ENCODE results near the gene NR2E1. TPM values are rescaled to one million over a fixed set of nuclear protein-coding genes. Genes with fewer than 3 reads are reported as not detected.

The NR2E1 gene
- total RNA-seq, 1 experiment from 2014 or later, result not detected

DNA sequence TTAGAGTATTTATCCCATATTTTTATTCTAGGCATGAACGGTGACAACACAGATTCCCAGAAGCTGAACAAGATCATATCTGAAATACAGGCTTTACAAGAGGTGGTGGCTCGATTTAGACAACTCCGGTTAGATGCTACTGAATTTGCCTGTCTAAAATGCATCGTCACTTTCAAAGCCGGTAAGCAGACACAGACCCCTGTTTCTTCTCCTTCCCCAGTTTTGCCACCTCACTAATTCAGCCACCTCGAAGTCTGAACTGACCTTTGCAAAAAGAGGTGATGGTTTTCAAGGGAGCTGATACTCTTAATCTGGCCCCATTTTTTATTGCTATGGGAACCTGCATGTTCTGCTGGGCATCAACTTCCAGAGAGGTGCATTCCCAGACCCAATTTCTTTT lies 15.0 kb downstream of the NR2E1 start:
- Histone ChIP-seq H2BK120ac (ENCODE audit: low read depth, low read length, poor library complexity, severe bottlenecking) (no peak overlapping the region), H3K27me3 (ENCODE audit: insufficient read depth, low read length) (peaks cover 25% of the 10 kb centered on the region), H4K20me1 (ENCODE audit: control insufficient read depth, insufficient read depth, insufficient read length) (no peaks in the 10 kb centered on the region), H2BK15ac (ENCODE audit: low read depth, low read length) (no peak overlapping the region), H3T11ph (ENCODE audit: low read length) (no peak overlapping the region), H3K27ac (ENCODE audit: insufficient read length, low read depth, low read length) (no peak overlapping the region), H2BK20ac (ENCODE audit: low read depth, low read length, poor library complexity, severe bottlenecking) (no peak overlapping the region), H4K5ac (ENCODE audit: insufficient read length, low read depth, low read length) (no peak overlapping the region), H3K18ac (ENCODE audit: insufficient read length, low read depth, low read length) (no peak overlapping the region), H2BK5ac (ENCODE audit: insufficient read length, low read length) (no peak overlapping the region), H3K9me3 (ENCODE audit: control insufficient read depth, low read depth, low read length) (no peaks in the 10 kb centered on the region), H3K4me2 (ENCODE audit: insufficient read depth, insufficient read length, low read length) (no peak overlapping the region), H3K79me1 (ENCODE audit: insufficient read depth, low read depth, low read length, poor library complexity, severe bottlenecking) (no peaks in the 10 kb centered on the region), H3K4ac (ENCODE audit: low read depth, low read length) (no peak overlapping the region), H2AK5ac (ENCODE audit: insufficient read length, low read length) (no peak overlapping the region), H3K23ac (ENCODE audit: insufficient read length, low read depth, low read length) (no peak overlapping the region), H2BK12ac (ENCODE audit: insufficient read length, low read depth, low read length) (no peak overlapping the region), H4K91ac (ENCODE audit: insufficient read length, low read depth, low read length) (no peak overlapping the region), H3K14ac (ENCODE audit: insufficient read depth, low read length) (no peak overlapping the region), H3K4me1 (ENCODE audit: insufficient read depth, low read length) (no peaks in the 10 kb centered on the region), H3K56ac (ENCODE audit: insufficient read length, low read depth, low read length) (no peak overlapping the region), H3K9ac (ENCODE audit: extremely low read depth, insufficient read length, low read length) (no peak overlapping the region), H4K8ac (replicated peaks; ENCODE audit: insufficient read length, low read depth, low read length) (no peak overlapping the region), H2AFZ (ENCODE audit: low read length) (no peak overlapping the region), H3K79me2 (ENCODE audit: insufficient read depth, low read length) (no peaks in the 10 kb centered on the region), H3K23me2 (ENCODE audit: insufficient read length, low read depth, low read length, poor library complexity, severe bottlenecking) (peaks cover 6% of the 10 kb centered on the region)
- TF ChIP-seq, protein P1, sequence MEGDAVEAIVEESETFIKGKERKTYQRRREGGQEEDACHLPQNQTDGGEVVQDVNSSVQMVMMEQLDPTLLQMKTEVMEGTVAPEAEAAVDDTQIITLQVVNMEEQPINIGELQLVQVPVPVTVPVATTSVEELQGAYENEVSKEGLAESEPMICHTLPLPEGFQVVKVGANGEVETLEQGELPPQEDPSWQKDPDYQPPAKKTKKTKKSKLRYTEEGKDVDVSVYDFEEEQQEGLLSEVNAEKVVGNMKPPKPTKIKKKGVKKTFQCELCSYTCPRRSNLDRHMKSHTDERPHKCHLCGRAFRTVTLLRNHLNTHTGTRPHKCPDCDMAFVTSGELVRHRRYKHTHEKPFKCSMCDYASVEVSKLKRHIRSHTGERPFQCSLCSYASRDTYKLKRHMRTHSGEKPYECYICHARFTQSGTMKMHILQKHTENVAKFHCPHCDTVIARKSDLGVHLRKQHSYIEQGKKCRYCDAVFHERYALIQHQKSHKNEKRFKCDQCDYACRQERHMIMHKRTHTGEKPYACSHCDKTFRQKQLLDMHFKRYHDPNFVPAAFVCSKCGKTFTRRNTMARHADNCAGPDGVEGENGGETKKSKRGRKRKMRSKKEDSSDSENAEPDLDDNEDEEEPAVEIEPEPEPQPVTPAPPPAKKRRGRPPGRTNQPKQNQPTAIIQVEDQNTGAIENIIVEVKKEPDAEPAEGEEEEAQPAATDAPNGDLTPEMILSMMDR (conservative IDR thresholded peaks at IDR 0.05), result no peak
- no peak overlapping the region for H3K4me3 Mint-ChIP-seq
- DNase-seq, result no peak
- H3K36me3 Mint-ChIP-seq (ENCODE audit: insufficient read depth in 1 of 3, low read depth in 3 of 3), result no peaks in the 10 kb centered on the region
- no CpG with 5 or more reads among the region's 6 CpGs for WGBS (ENCODE audit: extremely low coverage, insufficient read length, low lambda C conversion rate)
- peaks cover 80% of the 10 kb centered on the region for H3K27me3 Mint-ChIP-seq (ENCODE audit: low read depth)
- peaks cover 0 to 2% of the 10 kb centered on the region in 2 experiments; a peak in 1 of 5 replicates for H3K9me3 Mint-ChIP-seq
- peaks cover 19 to 34% of the 10 kb centered on the region in 2 experiments for H3K4me1 Mint-ChIP-seq
- no peak overlapping the region for H3K27ac Mint-ChIP-seq
